ENCODE results near the gene ADCY3.
A peak's percentile ranks its signal among the peaks of the same experiment; 100 is the strongest.

Gene ADCY3

DNA sequence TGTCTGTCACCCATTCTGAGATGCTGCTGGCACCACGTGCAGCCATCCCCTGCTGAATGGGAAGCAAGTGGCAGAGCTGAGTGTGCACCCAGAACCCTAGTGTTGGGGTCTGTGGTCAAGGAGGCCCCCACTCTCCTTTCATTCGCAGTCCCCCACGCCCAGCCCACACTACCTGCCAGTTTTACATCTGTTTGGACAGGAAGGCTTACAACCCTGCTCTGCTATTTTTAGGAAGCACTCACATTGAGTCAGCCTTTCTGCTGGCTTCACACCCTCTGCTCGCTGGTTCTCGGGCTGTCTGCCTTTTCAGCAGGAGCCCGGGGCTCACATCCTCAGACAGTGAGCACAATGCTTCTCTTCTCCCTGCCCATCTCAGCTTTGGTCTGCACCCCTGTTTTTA, 10.7 kb upstream of the ADCY3 start:
- H3K79me2 ChIP-seq (ENCODE audit: insufficient read depth, low read length): no peaks in the 10 kb centered on the region
- no peak overlapping the region for H3K4me2 ChIP-seq (ENCODE audit: low read length)
- peaks cover 22% of the 10 kb centered on the region for H3K4me1 ChIP-seq (ENCODE audit: insufficient read depth, low read length, severe bottlenecking)
- H3F3A ChIP-seq (ENCODE audit: insufficient read depth, low read length): no peaks in the 10 kb centered on the region
- H3K27ac ChIP-seq (ENCODE audit: low read depth, low read length, poor library complexity, severe bottlenecking): no peak overlapping the region
- no peak for TF ChIP-seq EZH2 (IDR thresholded peaks at IDR 0.05; ENCODE audit: borderline replicate concordance, low read length)
- TF ChIP-seq, protein P1, sequence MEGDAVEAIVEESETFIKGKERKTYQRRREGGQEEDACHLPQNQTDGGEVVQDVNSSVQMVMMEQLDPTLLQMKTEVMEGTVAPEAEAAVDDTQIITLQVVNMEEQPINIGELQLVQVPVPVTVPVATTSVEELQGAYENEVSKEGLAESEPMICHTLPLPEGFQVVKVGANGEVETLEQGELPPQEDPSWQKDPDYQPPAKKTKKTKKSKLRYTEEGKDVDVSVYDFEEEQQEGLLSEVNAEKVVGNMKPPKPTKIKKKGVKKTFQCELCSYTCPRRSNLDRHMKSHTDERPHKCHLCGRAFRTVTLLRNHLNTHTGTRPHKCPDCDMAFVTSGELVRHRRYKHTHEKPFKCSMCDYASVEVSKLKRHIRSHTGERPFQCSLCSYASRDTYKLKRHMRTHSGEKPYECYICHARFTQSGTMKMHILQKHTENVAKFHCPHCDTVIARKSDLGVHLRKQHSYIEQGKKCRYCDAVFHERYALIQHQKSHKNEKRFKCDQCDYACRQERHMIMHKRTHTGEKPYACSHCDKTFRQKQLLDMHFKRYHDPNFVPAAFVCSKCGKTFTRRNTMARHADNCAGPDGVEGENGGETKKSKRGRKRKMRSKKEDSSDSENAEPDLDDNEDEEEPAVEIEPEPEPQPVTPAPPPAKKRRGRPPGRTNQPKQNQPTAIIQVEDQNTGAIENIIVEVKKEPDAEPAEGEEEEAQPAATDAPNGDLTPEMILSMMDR (IDR thresholded peaks at IDR 0.05; ENCODE audit: low read length): no peak
- no peak overlapping the region for H2AFZ ChIP-seq (ENCODE audit: low read length)
- no peak overlapping the region for H3K4me3 ChIP-seq (ENCODE audit: low read depth, low read length, poor library complexity, severe bottlenecking)
- no peaks in the 10 kb centered on the region for H3K9me3 ChIP-seq (ENCODE audit: low read length)
- H4K20me1 ChIP-seq (ENCODE audit: insufficient read depth, low read length): no peaks in the 10 kb centered on the region
- H3K36me3 ChIP-seq (ENCODE audit: insufficient read depth, low read length): no peaks in the 10 kb centered on the region
- no peaks in the 10 kb centered on the region for H3K9me2 ChIP-seq (ENCODE audit: low read depth, low read length)
- H3K9ac ChIP-seq (ENCODE audit: low read length): no peak overlapping the region
- H3K27me3 ChIP-seq (ENCODE audit: insufficient read depth, low read length): no peaks in the 10 kb centered on the region

DNA sequence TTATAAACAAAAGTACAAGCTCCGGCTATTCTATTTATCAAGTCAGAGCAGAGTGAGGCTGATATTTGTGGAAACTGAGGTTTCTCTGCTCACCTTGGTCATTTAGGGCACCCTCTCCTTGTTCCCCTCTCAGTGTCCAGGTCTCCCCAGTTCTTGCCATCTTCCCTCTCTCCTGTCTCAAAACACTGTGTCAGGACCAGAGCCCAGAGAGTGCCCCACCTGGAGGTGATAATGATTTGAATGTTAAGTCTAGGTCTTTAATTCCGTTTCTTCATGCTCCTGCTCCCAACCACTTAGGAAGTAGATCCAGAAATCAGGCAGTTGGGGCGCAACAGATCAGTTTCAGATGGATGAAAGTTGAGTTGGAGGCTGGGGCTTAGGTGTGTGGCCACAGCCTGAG, 9.2 kb upstream of the ADCY3 start:
- Histone ChIP-seq H3K4me1 (ENCODE audit: insufficient read depth, low read length, severe bottlenecking) (peaks cover 22% of the 10 kb centered on the region), H4K20me1 (ENCODE audit: insufficient read depth, low read length) (no peaks in the 10 kb centered on the region), H3K9ac (ENCODE audit: low read length) (no peak overlapping the region), H3K4me3 (ENCODE audit: low read depth, low read length, poor library complexity, severe bottlenecking) (no peak overlapping the region), H3K27me3 (ENCODE audit: insufficient read depth, low read length) (no peaks in the 10 kb centered on the region), H3K36me3 (ENCODE audit: insufficient read depth, low read length) (no peaks in the 10 kb centered on the region), H3K9me3 (ENCODE audit: low read length) (no peaks in the 10 kb centered on the region), H3K9me2 (ENCODE audit: low read depth, low read length) (no peaks in the 10 kb centered on the region), H3K79me2 (ENCODE audit: insufficient read depth, low read length) (no peaks in the 10 kb centered on the region), H3K27ac (ENCODE audit: low read depth, low read length, poor library complexity, severe bottlenecking) (no peak overlapping the region), H3F3A (ENCODE audit: insufficient read depth, low read length) (no peaks in the 10 kb centered on the region), H3K4me2 (ENCODE audit: low read length) (no peak overlapping the region), H2AFZ (ENCODE audit: low read length) (no peak overlapping the region)
- TF ChIP-seq, protein P1 (IDR thresholded peaks at IDR 0.05; ENCODE audit: low read length): peak; percentile 21; the same call in 1 of the 2 replicates
- TF ChIP-seq EZH2 (IDR thresholded peaks at IDR 0.05; ENCODE audit: borderline replicate concordance, low read length): no peak

DNA sequence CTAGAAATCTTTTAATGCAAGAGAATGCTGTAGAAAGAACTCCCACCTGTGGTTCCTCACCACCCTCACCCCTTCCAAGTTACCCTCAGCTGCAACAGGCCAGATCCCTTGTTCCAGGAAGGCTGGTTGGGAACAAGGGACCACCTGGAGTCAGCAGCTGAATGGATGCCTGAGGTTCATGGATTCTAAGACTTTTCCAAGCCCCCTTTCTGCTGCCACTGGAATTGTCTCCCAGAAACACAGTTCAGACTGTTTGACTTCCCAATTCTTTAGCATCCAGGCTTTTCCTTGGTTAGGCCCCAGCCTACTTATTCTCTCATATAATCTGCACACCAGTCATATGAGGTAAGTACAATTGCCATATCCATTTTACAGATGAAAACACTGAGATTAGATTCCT, 8.0 kb upstream of the ADCY3 start:
- no peaks in the 10 kb centered on the region for H3K79me2 ChIP-seq (ENCODE audit: insufficient read depth, low read length)
- H3K4me3 ChIP-seq (ENCODE audit: low read depth, low read length, poor library complexity, severe bottlenecking): no peak overlapping the region
- no peaks in the 10 kb centered on the region for H3K27me3 ChIP-seq (ENCODE audit: insufficient read depth, low read length)
- no peak for TF ChIP-seq EZH2 (IDR thresholded peaks at IDR 0.05; ENCODE audit: borderline replicate concordance, low read length)
- TF ChIP-seq, protein P1 (IDR thresholded peaks at IDR 0.05; ENCODE audit: low read length): no peak
- H3K9me2 ChIP-seq (ENCODE audit: low read depth, low read length): no peaks in the 10 kb centered on the region
- no peak overlapping the region for H2AFZ ChIP-seq (ENCODE audit: low read length)
- H3K4me1 ChIP-seq (ENCODE audit: insufficient read depth, low read length, severe bottlenecking): peaks cover 22% of the 10 kb centered on the region
- no peaks in the 10 kb centered on the region for H3F3A ChIP-seq (ENCODE audit: insufficient read depth, low read length)
- H3K9ac ChIP-seq (ENCODE audit: low read length): no peak overlapping the region
- no peaks in the 10 kb centered on the region for H3K9me3 ChIP-seq (ENCODE audit: low read length)
- no peaks in the 10 kb centered on the region for H4K20me1 ChIP-seq (ENCODE audit: insufficient read depth, low read length)
- no peaks in the 10 kb centered on the region for H3K36me3 ChIP-seq (ENCODE audit: insufficient read depth, low read length)
- H3K4me2 ChIP-seq (ENCODE audit: low read length): no peak overlapping the region
- no peak overlapping the region for H3K27ac ChIP-seq (ENCODE audit: low read depth, low read length, poor library complexity, severe bottlenecking)

All from OCI-LY1 (cell line).